Ovary (tissue), 9 donors: ENCODE measurements around the gene TRAF5. TPM values are rescaled to one million over a fixed set of nuclear protein-coding genes. Genes with fewer than 3 reads are reported as not detected.

Experiments
- DNase-seq, 5 donors: peaks; one replicate each; pipeline ENCODE4 v3.0.0-alpha.2; 2019 to 2020
- H3K27ac ChIP-seq, 2 donors: fragments of 200-600 bp; one replicate each; pipeline versions ENCODE4 v1.5.1 to v1.8.0; 2019 to 2022
- H3K27me3 ChIP-seq: fragments of 200-600 bp; one replicate; pipeline ENCODE4 v1.8.0; 2022
- H3K36me3 ChIP-seq: fragments of 200-600 bp; sonication (generic); one replicate; pipeline ENCODE4 v1.5.1; 2019
- H3K4me1 ChIP-seq: one replicate; pipeline ENCODE4 v1.8.1; 2013; ENCODE audit warnings: mild to moderate bottlenecking, moderate library complexity; ENCODE audit not compliant: insufficient read depth
- H3K4me3 ChIP-seq: fragments of 200-600 bp; sonication (generic); one replicate; pipeline ENCODE4 v1.5.1; 2017
- H3K9me3 ChIP-seq, 2 donors: fragments of 200-600 bp in 1 of 2; sonication (generic) in 1 of 2; one replicate each; pipeline versions ENCODE4 v1.5.1 to v1.8.1; 2013 to 2019; ENCODE audit warnings: mild to moderate bottlenecking in 1 of 2, moderate library complexity in 1 of 2
- EP300 ChIP-seq: sonication (generic); formaldehyde crosslinking; IDR thresholded peaks from one replicate; pipeline ENCODE4 v1.6.1; 2017; ENCODE audit warnings: antibody characterized with exemption
- POLR2A ChIP-seq: fragments of 450-650 bp; IDR thresholded peaks from one replicate; pipeline ENCODE4 v1.6.1; 2017; ENCODE audit warnings: antibody characterized with exemption, mild to moderate bottlenecking, moderate library complexity
- WGBS, 3 donors: extraction: QIAGEN DNeasy Blood & Tissue Kit in 1 of 3; methylation state at CpG; one replicate each; pipeline versions ENCODE4 v1.1.5 to v1.1.7; 2013 to 2017; 5-methylcytosine and 5-hydroxymethylcytosine counted together
- intact Hi-C, 4 donors: fragments of 100-400 bp; cut with DNase I; formaldehyde crosslinking; loops; one replicate each; pipeline versions ENCODE4 v1.11.0 to v1.15.1; 2022 to 2023
- polyA plus RNA-seq, 2 donors: library from polyadenylated mRNA; stranded (reverse); fragments of 200-250 nt in 1 of 2; fragments of 350-450 nt in 1 of 2; fragmentation: Illumina TruSeq in 1 of 2; extraction: RNeasy Lipid Tissue Mini Kit (QIAGEN cat#74804) in 1 of 2; gene quantifications; one replicate each; pipeline ENCODE4 v1.2.3, GENCODE V29; 2013 to 2014
- total RNA-seq, 7 donors: library from RNA; depleted of rRNA in 2 of 7; stranded (reverse); fragments of >200 nt in 2 of 7; fragmentation: NEBNext Ultra II Directional in 3 of 7; extraction: Animal tissue kit (Norgen Biotek cat#: 25700) in 3 of 7; gene quantifications; one replicate each; pipeline versions ENCODE4 v1.1.0 to v1.2.4, GENCODE V29; 2016 to 2023
- TF ChIP-seq, protein P1 (sequence below), 3 donors: fragments of 450-650 bp in 2 of 3; fragments of 200-600 bp in 1 of 3; IDR thresholded peaks; one replicate each; pipeline versions ENCODE4 v1.5.1 to v1.8.0; 2016 to 2022; ENCODE audit warnings: antibody characterized with exemption in 3 of 3, mild to moderate bottlenecking in 1 of 3
- donor health status: DM: no; HTN: no; CAD: no; lungs with moderate emphysema.
- donor health status: DM: no; HTN: no; CAD: no.
- donor health status: Bipolar disorder and iron deficiency.
- donor health status: DM: yes; HTN: yes; CAD: no.
- donor health status: DM: no; HTN: no; CAD: no.
- donor health status: DM: yes; HTN: yes; CAD: no.

TRAF5 gene
- total and polyA plus RNA-seq, 9 donors: 6.1 to 23.2 (median 13.6) TPM

DNA sequence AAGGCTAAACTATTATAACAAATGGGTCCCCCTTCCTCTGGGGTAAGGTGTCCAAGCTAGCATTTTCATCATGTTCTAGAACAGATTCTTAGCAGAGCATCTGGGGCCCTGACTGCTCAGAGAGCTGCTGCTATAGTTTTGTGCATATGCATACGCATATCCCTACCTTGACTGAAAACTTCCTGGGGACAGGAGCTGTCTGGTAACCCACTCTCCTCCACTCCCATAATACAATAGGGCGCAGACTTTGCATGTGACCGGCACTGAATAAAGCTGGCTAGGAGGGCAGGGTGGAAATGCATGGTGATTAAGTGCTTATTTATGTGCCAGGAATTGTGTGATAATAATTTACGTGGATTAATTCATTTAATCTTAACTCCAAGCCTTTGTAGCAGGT lies 11.6 kb downstream of the TRAF5 start:
- intact Hi-C loops: no loop called here
- TF ChIP-seq POLR2A (no peak), EP300 (no peak)
- TF ChIP-seq, protein P1, sequence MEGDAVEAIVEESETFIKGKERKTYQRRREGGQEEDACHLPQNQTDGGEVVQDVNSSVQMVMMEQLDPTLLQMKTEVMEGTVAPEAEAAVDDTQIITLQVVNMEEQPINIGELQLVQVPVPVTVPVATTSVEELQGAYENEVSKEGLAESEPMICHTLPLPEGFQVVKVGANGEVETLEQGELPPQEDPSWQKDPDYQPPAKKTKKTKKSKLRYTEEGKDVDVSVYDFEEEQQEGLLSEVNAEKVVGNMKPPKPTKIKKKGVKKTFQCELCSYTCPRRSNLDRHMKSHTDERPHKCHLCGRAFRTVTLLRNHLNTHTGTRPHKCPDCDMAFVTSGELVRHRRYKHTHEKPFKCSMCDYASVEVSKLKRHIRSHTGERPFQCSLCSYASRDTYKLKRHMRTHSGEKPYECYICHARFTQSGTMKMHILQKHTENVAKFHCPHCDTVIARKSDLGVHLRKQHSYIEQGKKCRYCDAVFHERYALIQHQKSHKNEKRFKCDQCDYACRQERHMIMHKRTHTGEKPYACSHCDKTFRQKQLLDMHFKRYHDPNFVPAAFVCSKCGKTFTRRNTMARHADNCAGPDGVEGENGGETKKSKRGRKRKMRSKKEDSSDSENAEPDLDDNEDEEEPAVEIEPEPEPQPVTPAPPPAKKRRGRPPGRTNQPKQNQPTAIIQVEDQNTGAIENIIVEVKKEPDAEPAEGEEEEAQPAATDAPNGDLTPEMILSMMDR (IDR thresholded peaks at IDR 0.05): no peak
- Histone ChIP-seq H3K4me3 (no peak overlapping the region), H3K36me3 (no peaks in the 10 kb centered on the region), H3K4me1 (no peaks in the 10 kb centered on the region), H3K9me3 (no peaks in the 10 kb centered on the region), H3K27me3 (no peaks in the 10 kb centered on the region), H3K27ac (no peak overlapping the region)
- 92 to 98% (median 96%) methylated on average over 4 of the region's 4 CpGs for WGBS, 3 donors
- DNase-seq: no peak

DNA sequence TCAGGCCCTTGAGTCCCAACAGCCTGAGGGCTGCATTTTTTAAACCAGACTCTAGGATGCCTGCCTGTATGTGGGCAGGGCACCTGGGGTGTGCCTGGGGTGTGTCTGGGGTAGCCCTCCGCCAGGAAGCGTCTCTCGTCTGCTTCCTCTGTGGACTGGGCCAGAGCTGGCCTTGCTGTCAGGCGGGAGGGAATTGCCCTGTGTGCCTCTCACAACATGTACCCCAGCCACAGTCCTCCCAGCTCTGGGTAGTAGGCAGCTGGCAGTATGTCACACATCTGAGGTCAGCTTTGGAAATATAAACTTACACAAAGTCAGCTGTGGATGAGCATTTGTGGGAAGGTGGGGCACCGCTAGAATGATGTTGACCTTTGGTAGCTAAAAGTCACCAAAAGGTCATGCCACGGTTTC lies 13.0 kb downstream of the TRAF5 start:
- no peaks in the 10 kb centered on the region for H3K9me3 ChIP-seq

DNA sequence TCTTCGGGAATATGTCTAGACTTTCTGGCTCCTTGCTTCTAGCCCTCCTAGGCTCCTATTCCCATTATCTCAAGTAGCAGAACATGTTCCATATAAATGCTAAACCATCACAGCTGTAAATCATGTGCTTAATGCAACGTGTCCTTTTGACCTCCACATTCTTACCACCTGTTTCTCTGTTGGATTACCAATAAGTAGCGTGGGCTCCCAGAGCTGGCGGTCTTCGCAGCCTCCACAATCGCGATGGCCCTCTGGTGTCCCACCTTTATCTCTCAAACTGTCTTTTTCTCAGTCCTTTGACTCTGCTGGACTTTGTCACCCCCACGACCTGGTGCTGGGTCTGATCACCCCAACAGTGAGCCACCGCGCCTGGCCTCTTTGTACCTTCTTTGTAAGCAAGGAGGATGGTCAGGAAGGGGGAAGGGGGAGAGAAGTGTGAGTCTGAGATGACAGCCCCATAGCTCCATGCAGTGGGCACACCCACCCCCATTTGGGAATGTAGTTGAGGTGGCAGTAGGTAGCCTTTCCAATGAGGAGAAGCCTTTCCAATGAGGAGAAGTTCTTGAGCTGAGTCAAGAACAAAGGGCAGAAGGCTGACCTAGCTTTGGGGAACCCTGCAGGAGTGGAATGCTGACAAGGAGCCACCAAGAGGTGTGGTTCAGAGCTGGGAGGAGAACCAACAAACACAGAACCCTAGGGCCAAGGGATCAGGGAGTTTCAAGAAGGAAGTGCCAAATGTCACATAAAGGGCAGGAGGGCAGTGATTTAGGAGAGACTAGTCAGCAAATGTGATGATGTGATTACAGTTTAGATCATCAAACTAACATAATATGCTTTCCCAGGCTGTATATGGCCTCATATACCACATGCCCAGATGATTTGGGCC lies 14.2 kb downstream of the TRAF5 start:
- no peak overlapping the region for H3K27ac ChIP-seq
- TF ChIP-seq, protein P1 (IDR thresholded peaks at IDR 0.05): no peak
- no peak for TF ChIP-seq EP300
- no peak for TF ChIP-seq POLR2A
- H3K4me1 ChIP-seq: no peaks in the 10 kb centered on the region
- DNase-seq: no peak
- no peaks in the 10 kb centered on the region for H3K9me3 ChIP-seq
- WGBS, 3 donors: 89 to 94% (median 93%) methylated on average over 10 of the region's 10 CpGs
- no peak overlapping the region for H3K4me3 ChIP-seq
- H3K27me3 ChIP-seq: no peaks in the 10 kb centered on the region
- intact Hi-C loops: no loop called here
- no peaks in the 10 kb centered on the region for H3K36me3 ChIP-seq

More for the DNA sequence above, 13.0 kb downstream of the TRAF5 start:
- H3K4me1 ChIP-seq: no peaks in the 10 kb centered on the region
- H3K27me3 ChIP-seq: no peaks in the 10 kb centered on the region
- H3K4me3 ChIP-seq: no peak overlapping the region
- H3K36me3 ChIP-seq: no peaks in the 10 kb centered on the region
- intact Hi-C loops: no loop called here
- DNase-seq: no peak
- TF ChIP-seq, protein P1 (IDR thresholded peaks at IDR 0.05): no peak
- no peak for TF ChIP-seq POLR2A
- TF ChIP-seq EP300: no peak
- no peak overlapping the region for H3K27ac ChIP-seq
- WGBS, 3 donors: 90 to 97% (median 94%) methylated on average over 6 of the region's 6 CpGs

DNA sequence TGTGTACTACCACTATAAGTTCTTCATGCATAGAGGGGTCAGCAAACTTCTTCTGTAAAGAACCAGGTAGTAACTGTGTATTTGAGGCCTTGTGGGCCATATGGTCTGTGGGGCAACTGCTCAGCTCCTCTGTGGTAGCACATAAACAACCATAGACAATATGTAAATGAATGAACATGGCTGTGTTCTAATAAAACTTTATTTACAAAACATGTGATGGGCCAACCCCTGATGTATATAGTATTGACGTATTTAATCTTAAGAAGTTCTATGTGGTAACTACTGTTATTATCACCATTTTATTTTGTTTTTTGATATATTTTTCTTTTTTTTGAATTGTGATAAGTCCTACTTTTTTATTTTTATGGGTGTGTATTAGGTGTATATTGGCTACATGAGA lies 15.4 kb downstream of the TRAF5 start:
- 90 to 98% (median 95%) methylated on average over 1 of the region's 1 CpG for WGBS, 3 donors
- H3K27ac ChIP-seq: no peak overlapping the region
- H3K9me3 ChIP-seq: no peaks in the 10 kb centered on the region
- intact Hi-C loops: no loop called here
- H3K4me3 ChIP-seq: no peak overlapping the region
- no peaks in the 10 kb centered on the region for H3K36me3 ChIP-seq
- DNase-seq: no peak
- H3K27me3 ChIP-seq: no peaks in the 10 kb centered on the region
- no peaks in the 10 kb centered on the region for H3K4me1 ChIP-seq
- TF ChIP-seq POLR2A: no peak
- TF ChIP-seq, protein P1 (IDR thresholded peaks at IDR 0.05): no peak
- no peak for TF ChIP-seq EP300
